AG10803 (cell line): ENCODE measurements around the gene HOXA7.

Experiments
- DNase-seq: peaks from one replicate; pipeline ENCODE4 v3.0.0; 2010; ENCODE audit warnings: low read depth
- H3K4me3 ChIP-seq: 2 replicates; pipeline ENCODE4 v1.5.1; 2011; ENCODE audit warnings: mild to moderate bottlenecking, low read length, control low read depth
- TF ChIP-seq, protein P1 (sequence below): conservative IDR thresholded peaks from 2 replicates; pipeline ENCODE4 v1.5.1; 2011; ENCODE audit warnings: mild to moderate bottlenecking, low read length, control low read depth, inconsistent platforms

Gene HOXA7

DNA sequence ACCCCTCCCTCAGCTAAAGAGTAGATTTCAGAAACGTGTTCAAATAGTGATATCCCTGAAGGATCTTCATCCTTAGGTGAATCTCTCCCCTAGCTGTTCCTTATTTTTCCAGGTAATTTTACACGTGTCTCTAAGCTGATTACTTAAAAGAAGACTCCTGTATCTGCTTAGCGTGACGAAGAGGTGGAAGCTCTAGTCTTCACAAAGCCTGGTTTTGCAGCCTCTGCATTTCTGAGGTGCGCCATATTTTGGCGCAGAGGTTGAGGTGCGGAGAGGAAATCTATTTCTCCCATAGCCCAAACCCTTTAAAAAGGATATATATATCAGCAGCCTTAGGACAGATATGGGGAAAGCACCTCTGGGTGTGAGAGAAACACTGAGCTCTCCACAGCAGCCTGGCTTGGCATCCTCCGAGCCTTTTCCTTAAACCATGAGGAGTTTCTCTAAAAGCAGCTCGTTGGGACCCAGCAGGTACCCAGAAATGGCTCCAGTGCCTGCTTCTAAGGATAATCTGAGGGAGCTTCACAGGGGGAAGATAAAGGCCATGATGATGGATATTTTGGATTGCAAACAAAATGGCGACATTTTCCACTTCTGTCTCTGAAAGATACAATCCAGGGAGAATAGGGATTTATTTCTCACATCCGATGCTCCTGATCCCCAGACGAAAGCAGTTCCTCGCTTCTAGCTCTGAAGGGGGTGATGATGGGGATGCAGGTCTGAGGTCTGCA, 51.0 kb downstream of the HOXA7 start:
- H3K4me3 ChIP-seq: no peak overlapping the region
- no peak for DNase-seq
- TF ChIP-seq, protein P1, sequence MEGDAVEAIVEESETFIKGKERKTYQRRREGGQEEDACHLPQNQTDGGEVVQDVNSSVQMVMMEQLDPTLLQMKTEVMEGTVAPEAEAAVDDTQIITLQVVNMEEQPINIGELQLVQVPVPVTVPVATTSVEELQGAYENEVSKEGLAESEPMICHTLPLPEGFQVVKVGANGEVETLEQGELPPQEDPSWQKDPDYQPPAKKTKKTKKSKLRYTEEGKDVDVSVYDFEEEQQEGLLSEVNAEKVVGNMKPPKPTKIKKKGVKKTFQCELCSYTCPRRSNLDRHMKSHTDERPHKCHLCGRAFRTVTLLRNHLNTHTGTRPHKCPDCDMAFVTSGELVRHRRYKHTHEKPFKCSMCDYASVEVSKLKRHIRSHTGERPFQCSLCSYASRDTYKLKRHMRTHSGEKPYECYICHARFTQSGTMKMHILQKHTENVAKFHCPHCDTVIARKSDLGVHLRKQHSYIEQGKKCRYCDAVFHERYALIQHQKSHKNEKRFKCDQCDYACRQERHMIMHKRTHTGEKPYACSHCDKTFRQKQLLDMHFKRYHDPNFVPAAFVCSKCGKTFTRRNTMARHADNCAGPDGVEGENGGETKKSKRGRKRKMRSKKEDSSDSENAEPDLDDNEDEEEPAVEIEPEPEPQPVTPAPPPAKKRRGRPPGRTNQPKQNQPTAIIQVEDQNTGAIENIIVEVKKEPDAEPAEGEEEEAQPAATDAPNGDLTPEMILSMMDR: no peak

DNA sequence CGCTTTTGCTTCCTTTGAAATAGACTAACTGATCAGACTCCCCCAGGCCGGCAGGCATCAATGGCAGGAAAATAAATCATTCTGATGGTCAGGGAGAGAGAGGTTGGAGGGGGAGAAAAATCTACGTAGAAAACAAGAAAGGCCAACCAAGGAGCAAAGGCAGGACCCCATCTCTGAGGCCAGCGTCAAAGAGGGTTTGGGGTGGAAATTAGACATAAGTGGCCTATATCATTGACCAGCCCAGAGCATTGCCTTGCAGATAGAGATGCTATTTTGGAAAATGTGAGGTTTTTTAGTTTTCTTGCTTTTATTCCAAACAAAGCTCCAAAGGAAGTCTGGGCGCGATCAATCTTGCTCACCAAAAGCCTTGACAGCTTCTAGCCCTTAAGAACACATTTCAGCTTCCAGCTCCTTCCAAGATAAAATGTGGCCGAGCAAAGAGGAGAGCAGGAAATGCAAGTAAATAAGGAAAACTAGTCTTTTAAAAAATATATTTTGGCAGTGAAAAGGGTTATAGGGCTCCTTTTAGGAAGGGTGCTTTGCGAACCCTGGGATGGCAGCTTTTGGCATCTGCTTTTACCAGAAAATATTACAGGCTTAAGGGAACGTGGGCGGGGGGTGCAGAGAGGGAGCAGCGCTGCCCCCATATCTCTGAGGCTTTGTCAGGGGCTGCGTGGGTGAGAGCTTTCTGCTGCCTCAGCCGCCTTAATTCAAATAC, 52.0 kb downstream of the HOXA7 start:
- DNase-seq: no peak
- TF ChIP-seq, protein P1: no peak
- no peak overlapping the region for H3K4me3 ChIP-seq
